ENCODE measurements around the gene WFS1.

GRCh38 chr4:6331018-6331417 lies 61.4 kb downstream of the WFS1 start:
- TF ChIP-seq CTCF (IDR thresholded peaks at IDR 0.05; ENCODE audit: low read length) (peak; percentile 66), EZH2 (optimal IDR thresholded peaks at IDR 0.05; ENCODE audit: low read depth, low read length) (no peak), EZH2phosphoT487 (IDR thresholded peaks at IDR 0.05; ENCODE audit: low read length) (no peak)
